Activated CD8-positive, alpha-beta memory T cell treated with anti-CD3 and anti-CD28 coated beads, Interleukin-2, amount 50 U/mL, for 24 hours (primary cell): ENCODE results near the gene SLC8A2.

Experiments
- DNase-seq: peaks from one replicate; pipeline ENCODE4 v3.0.0-alpha.2; 2020; ENCODE audit errors: extremely low read depth

SLC8A2 gene

GRCh38 chr19:47503130-47503825 lies 31.6 kb upstream of the SLC8A2 start:
- DNase-seq = no peak

- no peak for DNase-seq
These were observed 28.5 kb upstream of the SLC8A2 start for GRCh38 chr19:47499863-47500830.

- DNase-seq = no peak
These were observed 27.7 kb upstream of the SLC8A2 start for GRCh38 chr19:47499371-47499770.

- DNase-seq = no peak
These were observed 26.9 kb upstream of the SLC8A2 start for GRCh38 chr19:47498561-47498960.

- DNase-seq = no peak
These were observed 26.3 kb upstream of the SLC8A2 start for GRCh38 chr19:47497821-47498520.

- DNase-seq = no peak
These were observed 25.5 kb upstream of the SLC8A2 start for GRCh38 chr19:47497050-47497766.

- no peak for DNase-seq
These were observed 24.0 kb upstream of the SLC8A2 start for GRCh38 chr19:47495478-47496372.

- no peak for DNase-seq
These were observed 23.0 kb upstream of the SLC8A2 start for GRCh38 chr19:47494729-47495128.

- DNase-seq = no peak
These were observed 22.5 kb upstream of the SLC8A2 start for GRCh38 chr19:47494211-47494547.

GRCh38 chr19:47493378-47494210 lies 21.9 kb upstream of the SLC8A2 start:
- DNase-seq = no peak

- DNase-seq = no peak
These were observed 21.1 kb upstream of the SLC8A2 start for GRCh38 chr19:47492571-47493377.

- DNase-seq = no peak
These were observed 20.4 kb upstream of the SLC8A2 start for GRCh38 chr19:47492137-47492533.

- no peak for DNase-seq
These were observed 19.9 kb upstream of the SLC8A2 start for GRCh38 chr19:47491358-47492136.

- no peak for DNase-seq
These were observed 19.2 kb upstream of the SLC8A2 start for GRCh38 chr19:47490847-47491246.

- DNase-seq = no peak
These were observed 18.3 kb upstream of the SLC8A2 start for GRCh38 chr19:47490031-47490430.

- DNase-seq = no peak
These were observed 17.6 kb upstream of the SLC8A2 start for GRCh38 chr19:47489072-47489914.
